ENCODE measurements around the gene PRICKLE1. TPM values are rescaled to one million over a fixed set of nuclear protein-coding genes. Genes with fewer than 3 reads are reported as not detected.

The PRICKLE1 gene
- total and polyA plus RNA-seq, 10 of the 15 experiments (the other 5 are each of a cell fraction or from before 2014, with no cell fraction given): 0.47 to 2.8 (median 0.86) TPM

DNA sequence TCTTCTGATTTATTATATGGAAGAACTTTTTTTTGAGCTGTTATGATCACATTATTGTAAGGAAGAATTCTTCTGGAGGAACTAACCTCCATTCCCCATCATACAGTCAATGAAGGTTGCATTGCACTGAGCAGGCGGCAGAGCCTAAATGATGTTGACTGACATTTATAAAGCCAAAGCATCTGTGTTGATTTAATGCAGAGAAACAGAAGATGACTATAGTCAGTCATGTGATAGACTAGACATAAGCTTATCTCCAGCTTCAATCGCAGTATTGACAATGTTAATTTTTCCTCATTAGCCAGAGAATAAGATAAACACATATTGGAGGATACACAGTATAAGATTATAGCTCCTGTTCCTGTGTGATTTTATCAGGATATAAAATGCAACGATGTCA is 82.0 kb downstream of the PRICKLE1 start:
- no peak for DNase-seq (ENCODE audit: low read depth, low spot score)
- RAD21 ChIA-PET (ENCODE audit: unreplicated experiment): no interaction called here
- TF ChIP-seq DPF2 (IDR thresholded peaks at IDR 0.05) (no peak), EP300 (IDR thresholded peaks at IDR 0.05; ENCODE audit: borderline replicate concordance in 1 of 2, control insufficient read depth in 1 of 2, low read depth in 2 of 2, low read length in 2 of 2) (no peak), HSF1 (IDR thresholded peaks at IDR 0.05; ENCODE audit: low read depth, low read length) (no peak), KLF5 (IDR thresholded peaks at IDR 0.05; ENCODE audit: partially characterized antibody) (no peak), NFIC (IDR thresholded peaks at IDR 0.05; ENCODE audit: low read depth, low read length) (no peak), REST (IDR thresholded peaks at IDR 0.05; ENCODE audit: low read depth, low read length) (no peak), ZNF274 (IDR thresholded peaks at IDR 0.05; ENCODE audit: insufficient read depth, insufficient read length) (no peak), CBX5 (IDR thresholded peaks at IDR 0.05; ENCODE audit: low read depth) (no peak), SP1 (IDR thresholded peaks at IDR 0.05; ENCODE audit: low read depth, low read length) (no peak), PML (IDR thresholded peaks at IDR 0.05; ENCODE audit: low read length) (no peak), SIX5 (IDR thresholded peaks at IDR 0.05; ENCODE audit: low read depth, low read length, severe bottlenecking) (no peak), PAX5 (IDR thresholded peaks at IDR 0.05; ENCODE audit: borderline replicate concordance, low read depth, low read length) (no peak), TARDBP (IDR thresholded peaks at IDR 0.05; ENCODE audit: borderline replicate concordance) (no peak), ETV6 (conservative IDR thresholded peaks at IDR 0.05 in 1 of 2, IDR thresholded peaks at IDR 0.05 in 1 of 2; ENCODE audit: borderline replicate concordance in 1 of 2, low read depth in 1 of 2) (no peak), SMAD1 (IDR thresholded peaks at IDR 0.05; ENCODE audit: low read depth, partially characterized antibody) (no peak), ESRRA (IDR thresholded peaks at IDR 0.05; ENCODE audit: low read length) (no peak)
- TF ChIP-seq, protein P1, sequence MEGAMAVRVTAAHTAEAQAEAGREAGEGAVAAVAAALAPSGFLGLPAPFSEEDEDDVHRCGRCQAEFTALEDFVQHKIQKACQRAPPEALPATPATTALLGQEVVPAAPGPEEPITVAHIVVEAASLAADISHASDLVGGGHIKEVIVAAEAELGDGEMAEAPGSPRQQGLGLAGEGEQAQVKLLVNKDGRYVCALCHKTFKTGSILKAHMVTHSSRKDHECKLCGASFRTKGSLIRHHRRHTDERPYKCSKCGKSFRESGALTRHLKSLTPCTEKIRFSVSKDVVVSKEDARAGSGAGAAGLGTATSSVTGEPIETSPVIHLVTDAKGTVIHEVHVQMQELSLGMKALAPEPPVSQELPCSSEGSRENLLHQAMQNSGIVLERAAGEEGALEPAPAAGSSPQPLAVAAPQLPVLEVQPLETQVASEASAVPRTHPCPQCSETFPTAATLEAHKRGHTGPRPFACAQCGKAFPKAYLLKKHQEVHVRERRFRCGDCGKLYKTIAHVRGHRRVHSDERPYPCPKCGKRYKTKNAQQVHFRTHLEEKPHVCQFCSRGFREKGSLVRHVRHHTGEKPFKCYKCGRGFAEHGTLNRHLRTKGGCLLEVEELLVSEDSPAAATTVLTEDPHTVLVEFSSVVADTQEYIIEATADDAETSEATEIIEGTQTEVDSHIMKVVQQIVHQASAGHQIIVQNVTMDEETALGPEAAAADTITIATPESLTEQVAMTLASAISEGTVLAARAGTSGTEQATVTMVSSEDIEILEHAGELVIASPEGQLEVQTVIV (IDR thresholded peaks at IDR 0.05; ENCODE audit: borderline replicate concordance, partially characterized antibody): no peak
- Histone ChIP-seq H3K27me3 (replicated peaks in 1 of 2; ENCODE audit: control insufficient read depth in 2 of 2, insufficient read depth in 2 of 2, low read length in 1 of 2) (no peaks in the 10 kb centered on the region; a peak in 1 of 4 replicates), H4K20me1 (ENCODE audit: control insufficient read depth, insufficient read depth) (no peaks in the 10 kb centered on the region), H2AFZ (ENCODE audit: control insufficient read depth, low read depth, low read length) (no peak overlapping the region), H3K4me3 (no peak overlapping the region), H3K4me2 (ENCODE audit: control insufficient read depth, insufficient read depth) (no peak overlapping the region), H3K79me2 (ENCODE audit: control insufficient read depth, insufficient read depth, low read length) (no peaks in the 10 kb centered on the region), H3K9ac (ENCODE audit: control insufficient read depth, insufficient read depth, low read length) (no peak overlapping the region), H3K36me3 (ENCODE audit: control insufficient read depth in 2 of 2, insufficient read depth in 2 of 2, low read length in 1 of 2) (no peaks in the 10 kb centered on the region), H3K9me3 (replicated peaks; ENCODE audit: control insufficient read depth, insufficient read depth, low read length) (no peaks in the 10 kb centered on the region), H3K27ac (ENCODE audit: control insufficient read depth, insufficient read depth) (no peak overlapping the region), H3K4me1 (ENCODE audit: control insufficient read depth, insufficient read depth, low read length) (no peaks in the 10 kb centered on the region)
- WGBS (ENCODE audit: insufficient coverage, insufficient replicate concordance, low lambda C conversion rate, missing lambda C conversion rate): 34% methylated on average over 3 of the region's 3 CpGs
- SMC1A ChIA-PET (ENCODE audit: uncharacterized antibody, unreplicated experiment): interaction anchor here (0.6 to 1.1 kb wide), 5 partner anchors 21 to 195 kb away, joined by 3 read pairs; no protein-coding TSS in a partner anchor
- POLR2A ChIA-PET: no interaction called here
- in situ Hi-C loops (cut with MboI) (no loop called here), intact Hi-C loops (cut with micrococcal nuclease; ENCODE audit: unreplicated experiment) (no loop called here)
- FAIRE-seq: no peak
- BruUV-seq (replicated peaks): no TSS peak
- CTCF ChIA-PET: interaction anchor here (0.7 to 0.8 kb wide), 2 partner anchors 12 to 434 kb away, joined by 3 read pairs; no protein-coding TSS in a partner anchor
- ATAC-seq: no peak

All from GM12878 (cell line).